Anterior cingulate cortex (tissue), 58 donors: ENCODE data around the gene VGLL3.
"Not testable (repeated sequence)": the region's sequence is repeated elsewhere in the genome, so short reads cannot be mapped to it uniquely, and the experiment has no call there.

Experiments used
- DNase-seq, 58 donors: peaks; one replicate each; lab custom pipeline; 2025; lab: John Stamatoyannopoulos, UW

Gene VGLL3

GRCh38 chr3:86990734-86991481 is at the start of gene VGLL3:
VGLL3 (minus strand) TSS chr3:86991149; CDS start chr3:86990743, 406 bp downstream.
- peak in 11 of 58 donors; percentile 1 to 47 (median 14) for DNase-seq

GRCh38 chr3:87037652-87038051 is 46.7 kb upstream of the VGLL3 start:
- no peak for DNase-seq

GRCh38 chr3:87036671-87037070 is 45.7 kb upstream of the VGLL3 start:
- no peak for DNase-seq

GRCh38 chr3:87035339-87035738 is 44.4 kb upstream of the VGLL3 start:
- no peak for DNase-seq

- no peak for DNase-seq
Observed at GRCh38 chr3:87033205-87033604, 42.3 kb upstream of the VGLL3 start.

GRCh38 chr3:87025661-87026645 is 35.0 kb upstream of the VGLL3 start:
- no peak for DNase-seq

GRCh38 chr3:87017370-87017769 is 26.4 kb upstream of the VGLL3 start:
- not testable (repeated sequence) for DNase-seq

GRCh38 chr3:87009271-87009670 is 18.3 kb upstream of the VGLL3 start:
- no peak for DNase-seq

- DNase-seq = no peak
Observed at GRCh38 chr3:87006844-87007439, 16.0 kb upstream of the VGLL3 start.

- DNase-seq = no peak
Observed at GRCh38 chr3:87004883-87005282, 13.9 kb upstream of the VGLL3 start.

GRCh38 chr3:87002346-87002745 is 11.4 kb upstream of the VGLL3 start:
- no peak for DNase-seq

- DNase-seq = no peak
Observed at GRCh38 chr3:87001473-87002098, 10.6 kb upstream of the VGLL3 start.

GRCh38 chr3:87000940-87001339 is 10.0 kb upstream of the VGLL3 start:
- no peak for DNase-seq

GRCh38 chr3:86998569-86998968 is 7.6 kb upstream of the VGLL3 start:
- DNase-seq = no peak

GRCh38 chr3:86996261-86996955 is 5.5 kb upstream of the VGLL3 start:
- no peak for DNase-seq

- DNase-seq = no peak
Observed at GRCh38 chr3:86995537-86995936, 4.6 kb upstream of the VGLL3 start.

- DNase-seq = no peak
Observed at GRCh38 chr3:86993704-86994103, 2.8 kb upstream of the VGLL3 start.

- DNase-seq = no peak
Observed at GRCh38 chr3:86991840-86992435, 989 bp upstream of the VGLL3 start.

- DNase-seq = no peak
Observed at GRCh38 chr3:86991482-86991815, 500 bp upstream of the VGLL3 start.
